ENCODE data around the gene ITPKC. TPM values are rescaled to one million over a fixed set of nuclear protein-coding genes. Genes with fewer than 3 reads are reported as not detected.

Gene ITPKC
- total and polyA plus RNA-seq, 9 of the 15 experiments (the other 6 are each of a cell fraction or from before 2014, with no cell fraction given) = 0.08 to 9.3 (median 5.8) TPM

DNA sequence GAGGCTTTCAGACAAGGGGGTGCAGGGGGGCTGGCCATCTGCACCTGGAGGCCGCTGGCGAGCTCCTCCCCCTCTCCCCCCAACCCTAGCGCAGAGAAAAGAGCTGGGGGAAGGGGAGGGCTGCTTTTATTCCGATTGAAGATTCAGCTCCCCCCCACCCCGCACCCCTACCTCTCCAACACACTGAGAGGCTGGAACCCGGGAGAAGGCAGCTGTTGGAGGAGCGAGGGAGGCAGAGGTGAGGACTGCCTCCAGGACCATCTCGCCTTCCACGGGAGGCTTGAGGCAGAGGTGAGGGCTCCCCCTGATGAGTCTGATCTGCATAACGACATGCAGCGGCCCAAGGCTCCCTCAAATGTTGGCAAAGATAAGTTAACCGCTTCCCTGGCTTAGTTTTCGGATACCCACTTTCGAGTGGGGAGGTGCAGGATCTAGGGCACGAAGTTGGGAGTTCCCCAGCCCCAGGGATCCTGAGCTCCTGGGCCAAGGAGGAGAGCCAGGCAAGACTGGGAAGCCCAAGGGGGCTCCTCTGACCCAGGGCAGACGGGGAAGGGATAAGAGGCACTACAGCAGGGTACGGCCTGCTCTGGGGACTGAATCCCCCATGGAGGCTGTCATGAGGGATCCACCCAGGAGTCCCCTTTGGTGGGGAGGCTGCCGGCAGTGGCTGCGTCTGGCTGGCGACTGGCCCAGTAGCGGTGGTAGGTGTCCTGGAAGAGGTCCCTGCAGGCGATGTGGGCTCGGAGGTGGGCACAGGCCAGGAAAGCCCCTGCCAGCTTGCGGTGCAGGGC is 25.3 kb upstream of the ITPKC start (continued):
- TF ChIP-seq, protein P1, sequence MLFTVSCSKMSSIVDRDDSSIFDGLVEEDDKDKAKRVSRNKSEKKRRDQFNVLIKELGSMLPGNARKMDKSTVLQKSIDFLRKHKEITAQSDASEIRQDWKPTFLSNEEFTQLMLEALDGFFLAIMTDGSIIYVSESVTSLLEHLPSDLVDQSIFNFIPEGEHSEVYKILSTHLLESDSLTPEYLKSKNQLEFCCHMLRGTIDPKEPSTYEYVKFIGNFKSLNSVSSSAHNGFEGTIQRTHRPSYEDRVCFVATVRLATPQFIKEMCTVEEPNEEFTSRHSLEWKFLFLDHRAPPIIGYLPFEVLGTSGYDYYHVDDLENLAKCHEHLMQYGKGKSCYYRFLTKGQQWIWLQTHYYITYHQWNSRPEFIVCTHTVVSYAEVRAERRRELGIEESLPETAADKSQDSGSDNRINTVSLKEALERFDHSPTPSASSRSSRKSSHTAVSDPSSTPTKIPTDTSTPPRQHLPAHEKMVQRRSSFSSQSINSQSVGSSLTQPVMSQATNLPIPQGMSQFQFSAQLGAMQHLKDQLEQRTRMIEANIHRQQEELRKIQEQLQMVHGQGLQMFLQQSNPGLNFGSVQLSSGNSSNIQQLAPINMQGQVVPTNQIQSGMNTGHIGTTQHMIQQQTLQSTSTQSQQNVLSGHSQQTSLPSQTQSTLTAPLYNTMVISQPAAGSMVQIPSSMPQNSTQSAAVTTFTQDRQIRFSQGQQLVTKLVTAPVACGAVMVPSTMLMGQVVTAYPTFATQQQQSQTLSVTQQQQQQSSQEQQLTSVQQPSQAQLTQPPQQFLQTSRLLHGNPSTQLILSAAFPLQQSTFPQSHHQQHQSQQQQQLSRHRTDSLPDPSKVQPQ (CRISPR knock-in tag; IDR thresholded peaks at IDR 0.05; ENCODE audit: borderline replicate concordance) = no peak
- TF ChIP-seq CHD2 (IDR thresholded peaks at IDR 0.05; ENCODE audit: low read depth, low read length) (no peak), SIRT6 (IDR thresholded peaks at IDR 0.05; ENCODE audit: low read depth, low read length) (no peak), CREM (IDR thresholded peaks at IDR 0.05; ENCODE audit: low read depth) (0 out of 2 replicates have a peak, but pooled peaks have one; percentile 9), CBX2 (IDR thresholded peaks at IDR 0.05; ENCODE audit: insufficient read depth, low read length, poor library complexity, severe bottlenecking) (no peak), MYC (IDR thresholded peaks at IDR 0.05; ENCODE audit: low read depth, low read length) (no peak), MYC (CRISPR knock-in tag; IDR thresholded peaks at IDR 0.05; ENCODE audit: borderline replicate concordance, low read depth) (peak; percentile 50; the same call in 1 of the 2 replicates), HNRNPK (IDR thresholded peaks at IDR 0.05; ENCODE audit: low read depth, low read length, poor library complexity, severe bottlenecking) (no peak), KLF16 (IDR thresholded peaks at IDR 0.05) (no peak), MAFK (IDR thresholded peaks at IDR 0.05; ENCODE audit: low read length) (no peak), AFF4 (CRISPR knock-in tag; IDR thresholded peaks at IDR 0.05) (no peak), DPF2 (IDR thresholded peaks at IDR 0.05) (no peak)
- TF ChIP-seq, protein P2, sequence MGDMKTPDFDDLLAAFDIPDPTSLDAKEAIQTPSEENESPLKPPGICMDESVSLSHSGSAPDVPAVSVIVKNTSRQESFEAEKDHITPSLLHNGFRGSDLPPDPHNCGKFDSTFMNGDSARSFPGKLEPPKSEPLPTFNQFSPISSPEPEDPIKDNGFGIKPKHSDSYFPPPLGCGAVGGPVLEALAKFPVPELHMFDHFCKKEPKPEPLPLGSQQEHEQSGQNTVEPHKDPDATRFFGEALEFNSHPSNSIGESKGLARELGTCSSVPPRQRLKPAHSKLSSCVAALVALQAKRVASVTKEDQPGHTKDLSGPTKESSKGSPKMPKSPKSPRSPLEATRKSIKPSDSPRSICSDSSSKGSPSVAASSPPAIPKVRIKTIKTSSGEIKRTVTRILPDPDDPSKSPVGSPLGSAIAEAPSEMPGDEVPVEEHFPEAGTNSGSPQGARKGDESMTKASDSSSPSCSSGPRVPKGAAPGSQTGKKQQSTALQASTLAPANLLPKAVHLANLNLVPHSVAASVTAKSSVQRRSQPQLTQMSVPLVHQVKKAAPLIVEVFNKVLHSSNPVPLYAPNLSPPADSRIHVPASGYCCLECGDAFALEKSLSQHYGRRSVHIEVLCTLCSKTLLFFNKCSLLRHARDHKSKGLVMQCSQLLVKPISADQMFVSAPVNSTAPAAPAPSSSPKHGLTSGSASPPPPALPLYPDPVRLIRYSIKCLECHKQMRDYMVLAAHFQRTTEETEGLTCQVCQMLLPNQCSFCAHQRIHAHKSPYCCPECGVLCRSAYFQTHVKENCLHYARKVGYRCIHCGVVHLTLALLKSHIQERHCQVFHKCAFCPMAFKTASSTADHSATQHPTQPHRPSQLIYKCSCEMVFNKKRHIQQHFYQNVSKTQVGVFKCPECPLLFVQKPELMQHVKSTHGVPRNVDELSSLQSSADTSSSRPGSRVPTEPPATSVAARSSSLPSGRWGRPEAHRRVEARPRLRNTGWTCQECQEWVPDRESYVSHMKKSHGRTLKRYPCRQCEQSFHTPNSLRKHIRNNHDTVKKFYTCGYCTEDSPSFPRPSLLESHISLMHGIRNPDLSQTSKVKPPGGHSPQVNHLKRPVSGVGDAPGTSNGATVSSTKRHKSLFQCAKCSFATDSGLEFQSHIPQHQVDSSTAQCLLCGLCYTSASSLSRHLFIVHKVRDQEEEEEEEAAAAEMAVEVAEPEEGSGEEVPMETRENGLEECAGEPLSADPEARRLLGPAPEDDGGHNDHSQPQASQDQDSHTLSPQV (IDR thresholded peaks at IDR 0.05) = peak; percentile 76
- TF ChIP-seq, protein P3, sequence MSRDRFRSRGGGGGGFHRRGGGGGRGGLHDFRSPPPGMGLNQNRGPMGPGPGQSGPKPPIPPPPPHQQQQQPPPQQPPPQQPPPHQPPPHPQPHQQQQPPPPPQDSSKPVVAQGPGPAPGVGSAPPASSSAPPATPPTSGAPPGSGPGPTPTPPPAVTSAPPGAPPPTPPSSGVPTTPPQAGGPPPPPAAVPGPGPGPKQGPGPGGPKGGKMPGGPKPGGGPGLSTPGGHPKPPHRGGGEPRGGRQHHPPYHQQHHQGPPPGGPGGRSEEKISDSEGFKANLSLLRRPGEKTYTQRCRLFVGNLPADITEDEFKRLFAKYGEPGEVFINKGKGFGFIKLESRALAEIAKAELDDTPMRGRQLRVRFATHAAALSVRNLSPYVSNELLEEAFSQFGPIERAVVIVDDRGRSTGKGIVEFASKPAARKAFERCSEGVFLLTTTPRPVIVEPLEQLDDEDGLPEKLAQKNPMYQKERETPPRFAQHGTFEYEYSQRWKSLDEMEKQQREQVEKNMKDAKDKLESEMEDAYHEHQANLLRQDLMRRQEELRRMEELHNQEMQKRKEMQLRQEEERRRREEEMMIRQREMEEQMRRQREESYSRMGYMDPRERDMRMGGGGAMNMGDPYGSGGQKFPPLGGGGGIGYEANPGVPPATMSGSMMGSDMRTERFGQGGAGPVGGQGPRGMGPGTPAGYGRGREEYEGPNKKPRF (IDR thresholded peaks at IDR 0.05; ENCODE audit: low read depth, low read length) = no peak
